ENCODE data around the gene CIAO1. TPM values are rescaled to one million over a fixed set of nuclear protein-coding genes. Genes with fewer than 3 reads are reported as not detected.

CIAO1 gene
- total and polyA plus RNA-seq, 7 donors = 45.6 to 110 (median 77.4) TPM

GRCh38 chr2:96261328-96262003, 4.6 kb upstream of the CIAO1 start:
- 66 to 88% methylated on average over 6 of the region's 6 CpGs for WGBS, 2 donors
- H3K4me1 ChIP-seq = peaks cover 0 to 77% (median 68%) of the 10 kb centered on the region in 4 donors

GRCh38 chr2:96262306-96262705, 3.7 kb upstream of the CIAO1 start:
- WGBS, 2 donors = 88 to 90% methylated on average over 2 of the region's 2 CpGs
- TF ChIP-seq EP300 (IDR thresholded peaks at IDR 0.05) (no peak), CTCF (IDR thresholded peaks at IDR 0.05) (no peak), POLR2A (IDR thresholded peaks at IDR 0.05) (no peak), POLR2AphosphoS5 (IDR thresholded peaks at IDR 0.05) (no peak)
- H3K27ac ChIP-seq = peak overlapping the region in 2 of 4 donors; percentile 82 to 83
- H3K9me3 ChIP-seq = no peaks in the 10 kb centered on the region
- H3K4me1 ChIP-seq = peaks cover 0 to 82% (median 76%) of the 10 kb centered on the region in 4 donors
- no peak for DNase-seq
- no peak overlapping the region for H3K4me3 ChIP-seq
- intact Hi-C loops (cut with DNase I) = loop anchor here (5.0 to 10.0 kb wide), 2 partner anchors 120 to 1098 kb away; partner anchors contain the start of gene ZNF2
- peaks cover 0 to 23% (median 2%) of the 10 kb centered on the region in 4 donors for H3K36me3 ChIP-seq
- H3K27me3 ChIP-seq = no peaks in the 10 kb centered on the region

More at GRCh38 chr2:96261328-96262003, 4.6 kb upstream of the CIAO1 start:
- intact Hi-C loops (cut with DNase I) = loop anchor here (5.0 to 10.0 kb wide), 2 partner anchors 119 to 1097 kb away; partner anchors contain the start of gene ZNF2
- TF ChIP-seq POLR2A (IDR thresholded peaks at IDR 0.05) (no peak), CTCF (IDR thresholded peaks at IDR 0.05) (no peak), POLR2AphosphoS5 (IDR thresholded peaks at IDR 0.05) (no peak), EP300 (IDR thresholded peaks at IDR 0.05) (no peak)
- peak overlapping the region; percentile 76 to 83 (median 80) for H3K27ac ChIP-seq
- peaks cover 0 to 23% (median 2%) of the 10 kb centered on the region in 4 donors for H3K36me3 ChIP-seq
- no peaks in the 10 kb centered on the region for H3K9me3 ChIP-seq
- H3K4me3 ChIP-seq = no peak overlapping the region
- H3K27me3 ChIP-seq = no peaks in the 10 kb centered on the region
- DNase-seq = peak; percentile 56

GRCh38 chr2:96264086-96264485, 1.9 kb upstream of the CIAO1 start:
- TF ChIP-seq EP300 (IDR thresholded peaks at IDR 0.05) (no peak), POLR2AphosphoS5 (IDR thresholded peaks at IDR 0.05) (no peak), CTCF (IDR thresholded peaks at IDR 0.05) (no peak), POLR2A (IDR thresholded peaks at IDR 0.05) (no peak)
- intact Hi-C loops (cut with DNase I) = loop anchor here (5.0 to 10.0 kb wide), 2 partner anchors 122 to 1099 kb away; partner anchors contain the start of gene ZNF2
- Histone ChIP-seq H3K4me3 (peak overlapping the region in 3 of 4 donors; percentile 80 to 92 (median 89)), H3K27ac (peak overlapping the region in 2 of 4 donors; percentile 91 to 96), H3K27me3 (no peaks in the 10 kb centered on the region), H3K36me3 (peaks cover 0 to 36% (median 17%) of the 10 kb centered on the region in 4 donors), H3K4me1 (peaks cover 0 to 67% (median 65%) of the 10 kb centered on the region in 4 donors), H3K9me3 (no peaks in the 10 kb centered on the region)
- DNase-seq = no peak
- WGBS, 2 donors = 76 to 77% methylated on average over 4 of the region's 4 CpGs

GRCh38 chr2:96264656-96265348, 1.2 kb upstream of the CIAO1 start:
- 15 to 19% methylated on average over 33 of the region's 33 CpGs for WGBS, 2 donors
- H3K4me1 ChIP-seq = peaks cover 0 to 60% (median 58%) of the 10 kb centered on the region in 4 donors
- DNase-seq = peak; percentile 65
- H3K9me3 ChIP-seq = no peaks in the 10 kb centered on the region
- intact Hi-C loops (cut with DNase I) = loop anchor here (5.0 to 10.0 kb wide), 4 partner anchors 72 to 1100 kb away; partner anchors contain the start of genes NCAPH and ZNF2
- no peaks in the 10 kb centered on the region for H3K27me3 ChIP-seq
- peak overlapping the region; percentile 80 to 95 (median 90) for H3K4me3 ChIP-seq
- H3K36me3 ChIP-seq = peaks cover 0 to 42% (median 21%) of the 10 kb centered on the region in 4 donors
- no peak for TF ChIP-seq POLR2AphosphoS5 (IDR thresholded peaks at IDR 0.05)
- no peak for TF ChIP-seq EP300 (IDR thresholded peaks at IDR 0.05)
- no peak for TF ChIP-seq CTCF (IDR thresholded peaks at IDR 0.05)
- TF ChIP-seq POLR2A (IDR thresholded peaks at IDR 0.05) = no peak
- peak overlapping the region; percentile 88 to 96 (median 92) for H3K27ac ChIP-seq

All from sigmoid colon (tissue), 7 donors.